Measurements from ENCODE around the gene PSORS1C1. TPM values are rescaled to one million over a fixed set of nuclear protein-coding genes. Genes with fewer than 3 reads are reported as not detected.
"Not testable (repeated sequence)": the region's sequence is repeated elsewhere in the genome, so short reads cannot be mapped to it uniquely, and the experiment has no call there.

The PSORS1C1 gene
- total RNA-seq, 4 donors from 2014 or later: not detected

DNA sequence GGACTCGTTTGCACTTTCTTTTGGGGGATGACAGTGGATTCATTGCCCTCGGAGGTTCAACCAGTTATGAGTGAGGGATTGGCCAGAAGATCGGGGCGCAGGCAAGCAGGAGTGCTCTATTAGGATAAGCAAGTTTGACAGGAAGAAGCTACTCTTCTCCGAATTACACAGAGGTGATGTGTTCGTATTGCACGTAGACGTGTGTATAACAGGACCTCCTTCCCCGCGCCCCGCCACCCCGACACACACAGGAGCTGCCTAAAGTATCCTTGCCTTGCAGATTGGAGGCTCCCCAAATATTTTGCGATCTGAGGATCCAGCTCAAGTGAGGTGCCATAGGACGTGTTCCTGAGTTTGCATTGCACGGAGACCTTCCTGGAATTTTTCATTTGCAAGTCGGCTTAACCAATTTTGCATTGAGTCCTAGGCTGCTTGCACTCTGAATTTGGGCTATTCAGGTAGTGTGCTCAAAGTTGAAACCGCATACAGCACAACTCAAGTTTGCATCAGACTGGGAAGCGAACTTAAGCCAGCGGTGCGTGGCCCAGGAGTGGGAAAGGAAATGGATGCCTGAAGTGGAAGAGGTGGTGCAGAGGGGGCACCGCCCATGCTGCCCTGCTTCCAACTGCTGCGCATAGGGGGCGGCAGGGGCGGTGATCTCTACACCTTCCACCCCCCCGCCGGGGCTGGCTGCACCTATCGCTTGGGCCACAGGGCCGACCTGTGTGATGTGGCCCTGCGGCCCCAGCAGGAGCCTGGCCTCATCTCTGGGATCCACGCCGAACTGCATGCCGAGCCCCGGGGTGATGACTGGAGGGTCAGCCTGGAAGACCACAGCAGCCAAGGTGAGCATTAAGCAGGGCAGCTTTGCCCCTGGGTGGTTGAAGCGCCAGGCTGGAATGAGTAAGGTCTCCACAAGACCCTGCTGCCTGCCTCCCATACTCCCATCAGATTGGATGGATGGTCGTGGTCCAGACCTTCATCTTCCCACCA, 44.6 kb downstream of the PSORS1C1 start:
- ATAC-seq (no peak), DNase-seq (no peak)
- Histone ChIP-seq H3K9me3 (no peaks in the 10 kb centered on the region), H3K36me3 (peaks cover 0 to 8% of the 10 kb centered on the region in 2 donors), H3K27ac (peak overlapping the region in 3 of 4 donors; percentile 52 to 89 (median 85)), H3K27me3 (no peaks in the 10 kb centered on the region), H3K4me3 (peak overlapping the region; percentile 60 to 86 (median 74)), H3K4me1 (peaks cover 20 to 26% of the 10 kb centered on the region in 2 donors)
- TF ChIP-seq POLR2A (IDR thresholded peaks at IDR 0.05) (no peak), CTCF (IDR thresholded peaks at IDR 0.05 in 4 of 5, conservative IDR thresholded peaks at IDR 0.05 in 1 of 5) (no peak)
- intact Hi-C loops (cut with DNase I; ENCODE audit: low total_unique reads): loop anchor here (1.0 to 5.0 kb wide), 3 partner anchors 28 to 113 kb away; partner anchors contain the start of gene HLA-C
- in situ Hi-C loops (cut with MboI; ENCODE audit: low sequenced_read_pairs in 4 of 4): no loop called here

DNA sequence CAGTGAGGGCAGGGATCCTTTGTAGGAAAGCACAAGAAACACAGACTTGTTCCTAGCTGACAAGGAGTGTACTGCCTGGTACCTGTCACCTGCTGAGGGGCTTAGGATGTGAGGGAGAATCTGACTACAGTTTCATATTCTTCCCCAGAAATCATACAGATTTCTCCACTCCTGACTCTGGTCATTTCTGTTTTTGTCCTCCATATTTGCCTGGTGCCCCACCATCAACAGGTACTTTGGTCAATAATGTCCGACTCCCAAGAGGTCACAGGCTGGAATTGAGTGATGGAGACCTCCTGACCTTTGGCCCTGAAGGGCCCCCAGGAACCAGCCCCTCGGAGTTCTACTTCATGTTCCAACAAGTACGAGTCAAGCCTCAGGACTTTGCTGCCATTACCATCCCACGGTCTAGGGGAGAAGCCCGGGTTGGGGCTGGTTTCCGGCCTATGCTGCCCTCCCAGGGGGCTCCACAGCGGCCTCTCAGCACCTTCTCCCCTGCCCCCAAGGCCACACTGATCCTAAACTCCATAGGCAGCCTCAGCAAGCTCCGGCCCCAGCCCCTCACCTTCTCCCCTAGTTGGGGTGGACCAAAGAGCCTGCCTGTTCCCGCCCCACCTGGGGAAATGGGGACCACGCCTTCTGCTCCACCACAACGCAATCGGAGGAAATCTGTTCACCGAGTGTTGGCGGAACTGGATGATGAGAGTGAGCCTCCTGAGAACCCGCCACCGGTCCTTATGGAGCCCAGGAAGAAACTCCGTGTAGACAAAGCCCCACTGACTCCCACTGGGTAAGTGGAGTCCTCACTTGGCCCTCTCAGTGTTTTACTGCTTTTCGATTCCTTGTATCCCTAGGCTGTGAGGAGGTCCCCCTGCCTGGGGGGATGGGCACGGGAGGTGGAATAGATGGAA, 46.9 kb downstream of the PSORS1C1 start:
- no peak for DNase-seq
- ATAC-seq: no peak
- H3K36me3 ChIP-seq: no peaks in the 10 kb centered on the region
- peaks cover 15 to 17% of the 10 kb centered on the region in 2 donors for H3K4me1 ChIP-seq
- no peak overlapping the region for H3K27ac ChIP-seq
- H3K4me3 ChIP-seq: no peak overlapping the region
- intact Hi-C loops (cut with DNase I; ENCODE audit: low total_unique reads): no loop called here
- H3K27me3 ChIP-seq: no peaks in the 10 kb centered on the region
- no peaks in the 10 kb centered on the region for H3K9me3 ChIP-seq
- TF ChIP-seq CTCF (IDR thresholded peaks at IDR 0.05 in 4 of 5, conservative IDR thresholded peaks at IDR 0.05 in 1 of 5) (no peak), POLR2A (IDR thresholded peaks at IDR 0.05) (no peak)
- in situ Hi-C loops (cut with MboI; ENCODE audit: low sequenced_read_pairs in 4 of 4): no loop called here

- H3K9me3 ChIP-seq: no peaks in the 10 kb centered on the region
- H3K36me3 ChIP-seq: no peaks in the 10 kb centered on the region
- no peak for TF ChIP-seq POLR2A (IDR thresholded peaks at IDR 0.05)
- no peak for TF ChIP-seq CTCF (IDR thresholded peaks at IDR 0.05 in 4 of 5, conservative IDR thresholded peaks at IDR 0.05 in 1 of 5)
- H3K4me3 ChIP-seq: no peak overlapping the region
- ATAC-seq (no peak), DNase-seq (no peak)
- intact Hi-C loops (cut with DNase I; ENCODE audit: low total_unique reads): no loop called here
- H3K4me1 ChIP-seq: peaks cover 5 to 12% of the 10 kb centered on the region in 2 donors
- no peaks in the 10 kb centered on the region for H3K27me3 ChIP-seq
- in situ Hi-C loops (cut with MboI; ENCODE audit: low sequenced_read_pairs in 4 of 4): no loop called here
- H3K27ac ChIP-seq: no peak overlapping the region
Observed at GRCh38 chr6:31162463-31163165, 48.0 kb downstream of the PSORS1C1 start.

GRCh38 chr6:31163922-31164321, 49.3 kb downstream of the PSORS1C1 start:
- in situ Hi-C loops (cut with MboI; ENCODE audit: low sequenced_read_pairs in 4 of 4): no loop called here
- H3K9me3 ChIP-seq: no peaks in the 10 kb centered on the region
- peaks cover 4 to 6% of the 10 kb centered on the region in 2 donors for H3K4me1 ChIP-seq
- no peak overlapping the region for H3K27ac ChIP-seq
- TF ChIP-seq POLR2A (IDR thresholded peaks at IDR 0.05) (no peak), CTCF (IDR thresholded peaks at IDR 0.05 in 4 of 5, conservative IDR thresholded peaks at IDR 0.05 in 1 of 5) (no peak)
- H3K4me3 ChIP-seq: no peak overlapping the region
- H3K27me3 ChIP-seq: no peaks in the 10 kb centered on the region
- intact Hi-C loops (cut with DNase I; ENCODE audit: low total_unique reads): no loop called here
- no peak for ATAC-seq
- no peak for DNase-seq
- no peaks in the 10 kb centered on the region for H3K36me3 ChIP-seq

- H3K27me3 ChIP-seq; H3K27ac ChIP-seq; H3K9me3 ChIP-seq; H3K4me3 ChIP-seq; H3K4me1 ChIP-seq; H3K36me3 ChIP-seq; intact Hi-C loops (cut with DNase I; ENCODE audit: low total_unique reads); DNase-seq; in situ Hi-C loops (cut with MboI; ENCODE audit: low sequenced_read_pairs in 4 of 4); ATAC-seq: not testable (repeated sequence)
Observed at GRCh38 chr6:31164475-31165063, 50.0 kb downstream of the PSORS1C1 start.

DNA sequence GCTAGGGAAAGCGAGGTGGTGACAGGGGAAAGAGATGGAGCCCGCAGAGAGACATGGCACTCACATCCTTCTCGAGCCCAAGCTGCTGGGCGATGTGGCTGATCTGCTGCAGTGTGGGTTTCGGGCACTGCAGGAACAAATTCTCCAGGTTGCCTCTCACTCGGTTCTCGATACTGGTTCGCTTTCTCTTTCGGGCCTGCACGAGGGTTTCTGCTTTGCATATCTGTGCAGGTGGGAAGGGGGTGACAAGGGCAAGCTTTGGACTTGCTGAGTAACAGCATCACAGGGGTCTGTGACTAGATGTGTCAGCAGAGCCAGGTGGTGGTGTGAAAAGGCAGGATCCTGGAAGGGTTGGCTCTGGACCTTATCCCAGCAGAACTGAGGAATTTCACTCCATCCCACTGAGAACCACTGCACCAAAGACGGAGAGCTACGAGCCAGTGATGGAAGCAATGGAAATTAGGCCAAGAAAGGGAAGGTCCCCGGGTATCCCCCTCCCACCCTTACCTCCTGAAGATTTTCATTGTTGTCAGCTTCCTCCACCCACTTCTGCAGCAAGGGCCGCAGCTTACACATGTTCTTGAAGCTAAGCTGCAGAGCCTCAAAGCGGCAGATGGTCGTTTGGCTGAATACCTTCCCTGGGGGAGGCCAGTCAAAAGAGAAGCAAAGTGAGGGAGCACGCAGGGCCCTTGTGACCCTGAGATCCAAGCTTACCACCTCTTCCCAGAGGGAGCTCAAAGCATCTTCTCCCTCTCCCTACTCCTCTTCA, 50.6 kb downstream of the PSORS1C1 start:
- intact Hi-C loops (cut with DNase I; ENCODE audit: low total_unique reads); H3K36me3 ChIP-seq; H3K27ac ChIP-seq; DNase-seq; H3K4me3 ChIP-seq; H3K9me3 ChIP-seq; H3K27me3 ChIP-seq; ATAC-seq; in situ Hi-C loops (cut with MboI; ENCODE audit: low sequenced_read_pairs in 4 of 4); H3K4me1 ChIP-seq: not testable (repeated sequence)

Data from gastrocnemius medialis (tissue), 4 donors.